HG03432 (cell line): ENCODE measurements around the gene FBXO28.
"Not testable (repeated sequence)": the region's sequence is repeated elsewhere in the genome, so short reads cannot be mapped to it uniquely, and the experiment has no call there.

Experiments
- ATAC-seq: cut with Tn5 transposase; IDR thresholded peaks from one replicate; pipeline ENCODE4 v1.9.1; 2021; ENCODE audit warnings: mild to moderate bottlenecking, moderate library complexity; ENCODE audit not compliant: unreplicated experiment

Gene FBXO28

DNA sequence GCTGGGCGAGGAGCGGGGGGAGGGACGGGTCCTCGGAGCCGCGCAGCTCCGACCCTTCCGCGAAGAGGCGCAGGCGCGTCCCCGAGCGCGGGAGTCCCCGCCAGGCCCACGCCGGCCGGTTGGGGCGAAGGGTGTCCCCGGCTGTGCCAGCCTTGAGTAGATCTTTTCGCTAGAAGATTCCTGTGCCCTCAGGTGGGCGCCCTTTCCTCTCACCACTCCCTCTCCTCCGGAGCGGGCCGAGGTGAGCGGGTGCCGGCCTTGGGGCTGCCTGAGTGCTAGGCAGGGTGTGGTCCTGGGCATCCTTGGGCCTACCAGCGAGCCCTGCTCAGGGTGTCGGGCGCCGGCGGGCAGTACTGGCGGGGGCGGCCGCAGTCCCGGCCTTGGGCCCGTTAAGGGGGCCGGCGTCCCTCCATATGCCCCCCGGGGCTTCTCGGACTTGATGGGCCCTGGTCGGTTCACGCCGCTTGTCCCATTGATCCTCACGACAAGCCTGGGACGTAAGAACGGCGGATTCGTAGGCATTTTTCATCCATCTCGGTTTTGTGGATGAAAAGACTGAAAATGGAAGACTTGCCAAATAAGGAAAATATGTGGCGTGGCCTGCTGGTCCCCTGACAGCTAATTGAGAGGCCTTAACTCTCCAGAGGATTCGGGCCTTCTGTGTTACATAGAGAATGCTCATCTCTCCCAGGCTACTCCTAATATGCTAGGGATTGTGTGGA, 69.8 kb downstream of the FBXO28 start:
- ATAC-seq = peak; percentile 53

DNA sequence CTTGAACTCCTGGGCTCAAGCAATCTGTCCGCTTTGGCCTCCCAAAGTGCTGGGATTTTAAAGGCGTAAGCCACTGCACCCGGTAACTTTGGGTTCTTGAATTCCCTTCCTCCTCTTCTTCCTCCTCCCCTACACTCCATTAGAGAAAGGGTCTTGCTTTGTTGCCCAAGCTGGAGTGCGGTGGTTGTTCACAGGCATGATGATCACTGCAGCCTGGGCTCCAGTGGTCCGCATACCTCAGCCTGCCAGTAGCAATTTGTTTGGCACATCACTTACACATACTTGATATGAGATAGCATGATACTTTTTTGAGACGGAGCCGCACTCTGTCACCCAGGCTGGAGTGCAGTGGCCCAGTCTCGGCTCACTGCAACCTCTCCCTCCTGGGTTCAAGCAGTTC, 71.3 kb downstream of the FBXO28 start:
- no peak for ATAC-seq

DNA sequence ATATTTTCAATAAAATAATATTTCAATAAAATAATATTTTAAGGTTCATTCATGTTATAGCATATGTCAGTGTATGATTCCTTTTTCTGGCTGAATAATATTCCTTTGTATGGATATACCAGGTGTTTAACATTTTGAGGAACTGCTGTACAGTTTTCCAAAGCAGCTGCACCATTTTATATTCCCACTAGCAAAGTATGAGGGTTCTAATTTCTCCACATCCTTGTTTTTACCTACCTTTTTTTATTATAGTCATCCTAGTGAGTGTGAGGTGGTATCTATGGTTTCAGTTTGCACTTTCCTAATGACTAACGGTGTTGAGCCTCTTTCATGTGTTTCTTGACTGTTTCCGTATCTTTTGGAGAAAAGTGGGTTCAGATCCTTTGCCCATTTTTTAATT, 74.4 kb downstream of the FBXO28 start:
- ATAC-seq = no peak

DNA sequence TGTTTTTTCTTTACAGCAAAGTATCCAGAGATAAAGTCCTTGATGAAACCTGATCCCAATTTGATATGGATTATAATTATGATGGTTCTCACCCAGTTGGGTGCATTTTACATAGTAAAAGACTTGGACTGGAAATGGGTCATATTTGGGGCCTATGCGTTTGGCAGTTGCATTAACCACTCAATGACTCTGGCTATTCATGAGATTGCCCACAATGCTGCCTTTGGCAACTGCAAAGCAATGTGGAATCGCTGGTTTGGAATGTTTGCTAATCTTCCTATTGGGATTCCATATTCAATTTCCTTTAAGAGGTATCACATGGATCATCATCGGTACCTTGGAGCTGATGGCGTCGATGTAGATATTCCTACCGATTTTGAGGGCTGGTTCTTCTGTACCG, 75.7 kb downstream of the FBXO28 start:
- no peak for ATAC-seq

DNA sequence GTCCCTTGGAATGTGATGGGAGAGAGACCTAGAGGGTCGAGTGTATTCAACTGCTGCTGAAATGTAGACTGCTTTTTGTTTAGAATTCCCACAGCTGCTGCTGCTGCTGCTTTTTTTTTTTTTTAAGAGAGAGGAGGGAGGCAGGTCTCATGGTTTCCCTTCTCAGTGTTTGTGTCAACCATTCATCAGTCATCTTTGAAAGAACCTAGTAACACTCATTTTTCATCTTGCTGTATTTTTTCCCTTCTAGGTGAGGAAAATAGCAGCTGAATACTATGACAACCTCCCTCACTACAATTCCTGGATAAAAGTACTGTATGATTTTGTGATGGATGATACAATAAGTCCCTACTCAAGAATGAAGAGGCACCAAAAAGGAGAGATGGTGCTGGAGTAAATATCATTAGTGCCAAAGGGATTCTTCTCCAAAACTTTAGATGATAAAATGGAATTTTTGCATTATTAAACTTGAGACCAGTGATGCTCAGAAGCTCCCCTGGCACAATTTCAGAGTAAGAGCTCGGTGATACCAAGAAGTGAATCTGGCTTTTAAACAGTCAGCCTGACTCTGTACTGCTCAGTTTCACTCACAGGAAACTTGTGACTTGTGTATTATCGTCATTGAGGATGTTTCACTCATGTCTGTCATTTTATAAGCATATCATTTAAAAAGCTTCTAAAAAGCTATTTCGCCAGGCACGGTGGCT, 78.3 kb downstream of the FBXO28 start:
- no peak for ATAC-seq

DNA sequence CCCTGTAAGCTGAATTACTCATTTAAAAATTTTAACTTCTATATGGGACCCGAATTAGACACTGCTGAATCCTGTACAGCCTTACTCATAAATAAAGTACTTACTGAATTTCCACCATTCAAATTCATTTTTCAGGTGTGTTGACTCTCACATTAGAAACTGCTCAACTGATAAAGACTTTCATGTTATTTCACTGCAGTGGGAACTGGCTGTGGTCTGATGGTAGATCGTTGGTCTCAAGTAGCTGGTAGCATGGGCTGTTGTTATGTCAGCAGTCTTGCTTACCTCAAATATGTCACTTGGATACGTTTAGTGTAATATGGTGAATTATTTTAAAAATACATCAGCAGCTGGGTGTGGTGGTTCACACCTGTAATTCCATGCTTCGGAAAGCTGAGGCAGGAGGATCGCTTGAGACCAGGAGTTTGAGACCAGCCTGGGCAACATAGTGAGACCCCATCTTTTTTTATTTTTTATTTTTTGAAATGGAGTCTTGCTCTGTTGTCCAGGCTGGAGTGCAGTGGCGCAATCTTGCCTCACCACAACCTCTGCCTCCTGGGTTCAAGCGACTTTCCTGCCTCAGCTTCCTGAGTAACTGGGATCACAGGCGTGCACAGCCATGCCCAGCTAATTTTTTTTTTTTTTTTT, 79.5 kb downstream of the FBXO28 start:
- no peak for ATAC-seq

DNA sequence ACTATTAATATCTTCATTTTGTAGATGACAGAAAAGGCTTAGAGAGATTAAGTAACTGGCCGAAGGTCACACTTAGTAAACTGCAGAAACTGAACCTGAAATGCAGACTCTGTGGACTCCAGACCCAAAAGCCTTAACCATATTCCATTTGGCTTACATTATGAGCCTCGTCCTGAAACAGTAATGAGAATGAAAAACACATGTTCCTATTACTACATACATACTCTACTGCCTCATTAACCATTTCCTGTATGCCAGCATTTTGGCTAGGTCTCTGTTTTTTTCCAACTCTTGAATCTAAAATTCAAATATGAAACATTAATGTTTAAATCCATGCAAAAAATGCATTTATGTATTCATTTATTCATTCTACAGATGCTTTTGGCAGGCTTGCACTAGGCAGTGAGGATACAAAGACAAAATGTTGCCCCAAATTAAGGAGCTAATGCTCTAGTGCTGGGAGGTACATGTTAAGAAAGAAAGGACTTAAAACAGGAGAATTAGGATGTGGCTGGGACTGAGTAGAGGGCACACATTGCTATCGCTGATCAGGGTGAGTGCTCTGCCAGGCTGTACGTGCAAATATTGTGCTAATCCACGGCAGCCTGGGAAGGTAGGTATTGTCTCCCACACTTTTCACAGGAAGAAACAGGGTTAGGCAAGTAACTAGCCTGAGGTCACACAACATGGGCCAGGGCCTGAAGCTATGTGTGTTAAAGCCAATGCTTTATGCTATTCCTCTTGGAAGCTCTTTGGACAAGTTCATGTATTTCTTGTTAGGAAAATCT, 83.1 kb downstream of the FBXO28 start:
- ATAC-seq = no peak

DNA sequence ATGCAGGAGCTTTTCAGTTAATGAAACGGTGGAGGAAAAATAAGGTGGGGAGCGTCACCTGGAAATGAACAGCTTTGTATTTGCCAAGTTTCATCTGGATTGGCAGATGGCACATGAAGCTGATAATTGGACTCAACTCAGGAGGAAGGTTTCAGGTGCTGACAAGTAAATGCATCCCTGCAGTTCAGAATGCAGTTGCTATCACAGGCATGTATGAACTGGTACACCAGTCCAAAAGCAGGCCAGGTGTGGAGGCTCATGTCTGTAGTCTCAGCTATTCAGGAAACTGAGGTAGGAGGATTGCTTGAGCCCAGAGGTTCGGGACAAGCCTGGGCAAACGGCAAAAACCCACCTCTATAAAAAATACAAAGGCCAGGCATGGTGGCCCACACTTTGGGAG, 84.7 kb downstream of the FBXO28 start:
- ATAC-seq = no peak

DNA sequence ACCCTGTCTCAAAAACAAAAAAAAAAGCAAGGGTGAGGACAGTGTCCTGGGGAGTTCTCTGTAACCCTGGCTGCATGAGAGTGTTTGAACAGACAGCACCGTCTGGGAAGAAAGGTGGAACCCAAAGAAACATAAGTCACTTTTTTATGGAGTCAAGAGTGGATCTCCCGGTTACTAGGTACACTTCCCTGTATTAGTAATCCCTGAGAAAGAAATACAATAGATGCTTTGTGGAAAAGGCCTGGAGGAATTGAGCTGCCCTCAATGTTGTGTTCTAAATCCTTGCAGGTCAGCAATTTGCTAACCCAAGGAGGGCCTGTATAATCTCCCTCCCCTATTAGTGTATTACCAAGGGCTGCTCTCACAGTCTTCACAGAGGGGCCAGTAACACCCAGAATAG, 85.8 kb downstream of the FBXO28 start:
- ATAC-seq = no peak

DNA sequence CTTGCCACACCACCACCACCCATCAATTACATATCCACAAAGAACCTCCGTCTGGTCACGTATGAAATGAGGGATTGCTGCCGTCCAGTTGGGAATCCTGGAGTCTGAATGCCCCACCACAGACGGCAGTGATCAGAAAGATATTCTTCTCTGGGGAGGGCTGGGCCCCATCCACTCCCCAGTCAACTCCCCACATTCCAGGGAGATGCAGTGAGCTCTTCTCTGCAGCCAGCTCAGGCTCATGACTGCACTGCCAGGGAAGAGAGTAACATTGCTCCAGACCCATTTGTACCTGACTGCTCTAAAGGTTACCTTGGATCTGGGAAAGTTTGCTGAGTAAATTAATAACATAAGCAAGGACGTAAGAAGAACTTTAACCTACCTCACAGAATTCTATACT, 87.5 kb downstream of the FBXO28 start:
- no peak for ATAC-seq

DNA sequence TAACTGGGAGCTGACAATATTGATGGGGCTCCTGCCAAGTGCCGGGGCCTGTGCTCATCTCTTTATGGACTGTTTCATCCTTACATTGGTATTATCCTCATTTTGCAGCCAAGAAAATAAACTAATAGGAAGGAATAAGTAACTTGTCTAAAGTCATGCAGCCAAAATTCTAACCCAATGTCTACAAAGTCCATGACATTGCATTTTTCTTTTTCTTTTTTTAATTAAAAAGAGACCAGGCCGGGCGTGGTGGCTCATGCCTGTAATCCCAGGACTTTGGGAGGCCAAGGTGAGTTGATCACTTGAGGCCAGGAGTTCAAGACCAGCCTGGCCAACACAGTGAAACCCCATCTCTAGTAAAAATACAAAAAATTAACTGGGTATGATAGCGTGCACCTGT, 87.9 kb downstream of the FBXO28 start:
- no peak for ATAC-seq

DNA sequence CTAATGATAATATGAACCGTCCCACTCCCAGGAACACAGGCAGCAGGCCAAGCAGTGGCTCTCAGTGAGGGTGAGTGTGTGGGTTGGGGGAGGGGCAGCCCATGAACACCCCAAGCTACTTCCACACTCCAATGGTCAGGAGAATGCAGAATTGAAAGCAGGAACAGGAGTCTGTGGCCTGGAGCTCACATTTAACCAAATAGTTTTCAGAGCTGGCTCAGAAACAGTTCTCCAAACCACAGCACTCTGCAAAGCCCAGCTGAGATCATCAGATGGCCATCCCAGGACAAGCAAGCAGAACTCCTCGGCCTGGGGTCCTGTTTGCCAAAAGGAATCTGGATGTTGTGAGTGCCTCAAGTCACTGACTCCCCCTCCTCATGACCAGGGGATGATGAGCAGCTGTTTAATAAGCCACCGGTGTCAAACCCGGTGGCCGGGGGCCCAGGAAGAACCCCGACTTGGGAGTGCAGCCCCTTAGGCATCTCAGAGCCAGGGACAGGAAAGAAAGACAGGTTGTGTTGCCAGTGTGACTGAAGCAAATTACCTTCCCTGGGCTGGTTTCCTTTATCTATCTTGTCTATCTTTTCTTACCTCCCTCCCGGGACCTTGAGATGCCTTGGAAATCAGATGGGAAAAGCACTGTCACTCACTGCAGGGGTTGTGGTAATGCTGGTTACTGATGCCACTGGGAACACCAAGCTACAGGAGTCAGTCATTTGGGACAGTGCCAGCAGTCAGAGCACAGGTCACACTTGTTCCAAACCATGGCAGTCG, 89.5 kb downstream of the FBXO28 start:
- peak; percentile 58 for ATAC-seq

DNA sequence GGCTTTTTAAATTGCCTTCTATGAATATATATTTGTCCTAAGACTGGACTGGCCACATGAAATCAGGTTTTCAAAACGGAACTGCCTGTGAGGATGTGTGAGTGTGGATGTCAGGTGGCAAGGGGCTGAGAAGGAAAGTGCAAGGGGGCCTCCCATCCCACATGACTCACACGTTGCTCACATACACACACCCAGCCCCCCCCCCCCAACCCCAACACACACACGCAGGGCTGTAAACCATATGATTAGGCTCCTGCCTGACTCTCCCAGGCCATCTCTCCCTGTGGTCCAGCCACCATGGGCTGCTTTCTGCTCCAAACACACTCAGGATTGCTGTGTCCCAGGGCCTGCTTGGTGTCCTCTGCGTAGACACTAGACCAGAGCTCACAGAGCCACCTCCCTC, 91.5 kb downstream of the FBXO28 start:
- ATAC-seq = peak; percentile 63

DNA sequence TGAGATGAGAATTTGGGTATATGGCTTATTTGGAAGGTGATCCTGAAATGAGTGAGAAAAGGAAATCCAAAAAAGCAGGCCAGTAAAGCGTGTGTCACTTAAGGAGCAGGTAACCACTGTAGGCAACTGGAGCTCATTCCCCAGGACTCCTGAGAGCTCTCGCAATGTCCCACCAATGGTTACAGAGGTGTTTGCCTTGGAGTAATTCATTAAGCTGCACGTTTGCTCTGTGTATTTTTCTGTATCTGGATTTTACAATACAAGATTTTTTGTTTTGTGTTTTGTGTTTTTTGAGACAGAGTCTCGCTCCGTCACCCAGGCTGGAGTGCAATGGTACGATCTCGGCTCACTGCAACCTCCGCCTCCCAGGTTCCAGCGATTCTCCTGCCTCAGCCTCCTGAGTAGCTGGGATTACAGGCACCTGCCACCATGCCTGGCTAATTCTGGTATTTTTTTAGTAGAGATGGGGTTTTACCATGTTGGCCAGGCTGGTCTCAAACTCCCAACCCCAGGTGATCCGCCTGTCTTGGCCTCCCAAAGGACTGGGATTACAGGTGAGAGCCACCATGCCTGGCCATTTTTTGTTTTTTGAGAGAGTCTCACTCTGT, 92.1 kb downstream of the FBXO28 start:
- not testable (repeated sequence) for ATAC-seq

DNA sequence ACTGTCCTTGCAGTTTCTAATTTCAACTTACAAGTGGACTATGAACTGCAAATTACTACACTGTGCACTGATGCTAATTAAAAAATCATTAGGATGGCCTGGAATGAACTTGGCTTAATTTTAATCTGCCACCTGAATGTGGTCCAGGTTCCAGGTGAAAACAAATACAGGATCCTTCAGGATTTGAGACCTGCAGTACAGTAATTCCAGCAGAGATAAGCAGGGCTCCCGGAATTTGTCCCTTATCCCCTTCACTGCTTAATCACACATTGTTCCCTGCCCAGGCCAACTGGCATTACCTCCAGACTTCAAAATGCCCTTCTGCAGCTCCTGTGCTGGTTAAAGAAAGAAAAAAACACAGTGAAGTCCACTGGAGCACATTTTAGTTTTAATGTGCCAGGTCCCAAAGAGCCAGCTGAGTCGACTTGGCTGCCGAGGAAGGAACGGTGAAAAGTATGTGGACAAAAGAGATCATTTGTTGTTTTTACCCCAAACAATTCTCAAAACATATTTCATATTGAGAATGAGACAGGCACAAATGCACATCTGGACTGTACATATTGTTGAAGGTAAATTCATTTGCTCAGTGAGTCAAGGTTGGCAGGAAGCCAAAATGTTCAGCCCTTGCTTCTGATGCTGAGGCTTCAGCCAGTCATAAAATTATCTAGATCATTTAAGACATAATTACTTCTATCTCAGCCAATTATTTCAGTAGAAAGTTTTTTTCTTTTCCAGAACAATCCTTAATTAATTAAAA, 97.5 kb downstream of the FBXO28 start:
- ATAC-seq = no peak
